ENCODE measurements around the gene DBR1. TPM values are rescaled to one million over a fixed set of nuclear protein-coding genes. Genes with fewer than 3 reads are reported as not detected.

DBR1 gene
- total RNA-seq, 1 experiment from 2014 or later, result 33.1 TPM

GRCh38 chr3:138197524-138197923 lies 22.8 kb upstream of the DBR1 start:
- no peak for DNase-seq (ENCODE audit: low spot score)
- ChIA-PET CTCF (no interaction called here), POLR2A (ENCODE audit: low non-redundant PET) (no interaction called here)
- TF ChIP-seq, protein P1, sequence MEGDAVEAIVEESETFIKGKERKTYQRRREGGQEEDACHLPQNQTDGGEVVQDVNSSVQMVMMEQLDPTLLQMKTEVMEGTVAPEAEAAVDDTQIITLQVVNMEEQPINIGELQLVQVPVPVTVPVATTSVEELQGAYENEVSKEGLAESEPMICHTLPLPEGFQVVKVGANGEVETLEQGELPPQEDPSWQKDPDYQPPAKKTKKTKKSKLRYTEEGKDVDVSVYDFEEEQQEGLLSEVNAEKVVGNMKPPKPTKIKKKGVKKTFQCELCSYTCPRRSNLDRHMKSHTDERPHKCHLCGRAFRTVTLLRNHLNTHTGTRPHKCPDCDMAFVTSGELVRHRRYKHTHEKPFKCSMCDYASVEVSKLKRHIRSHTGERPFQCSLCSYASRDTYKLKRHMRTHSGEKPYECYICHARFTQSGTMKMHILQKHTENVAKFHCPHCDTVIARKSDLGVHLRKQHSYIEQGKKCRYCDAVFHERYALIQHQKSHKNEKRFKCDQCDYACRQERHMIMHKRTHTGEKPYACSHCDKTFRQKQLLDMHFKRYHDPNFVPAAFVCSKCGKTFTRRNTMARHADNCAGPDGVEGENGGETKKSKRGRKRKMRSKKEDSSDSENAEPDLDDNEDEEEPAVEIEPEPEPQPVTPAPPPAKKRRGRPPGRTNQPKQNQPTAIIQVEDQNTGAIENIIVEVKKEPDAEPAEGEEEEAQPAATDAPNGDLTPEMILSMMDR (conservative IDR thresholded peaks at IDR 0.05; ENCODE audit: low read depth, low read length), result no peak
- TF ChIP-seq EZH2 (IDR thresholded peaks at IDR 0.05; ENCODE audit: borderline replicate concordance, low read depth, low read length, poor library complexity, severe bottlenecking), result no peak
- no peaks in the 10 kb centered on the region for H3K27me3 ChIP-seq (replicated peaks; ENCODE audit: insufficient read depth, low read depth, low read length, poor library complexity)
- H3K4me3 ChIP-seq (ENCODE audit: low read depth, low read length, poor library complexity, severe bottlenecking), result no peak overlapping the region
- BruUV-seq (replicated peaks), result no TSS peak
- H3K27ac ChIP-seq (ENCODE audit: low read depth, low read length, poor library complexity, severe bottlenecking), result no peak overlapping the region
- no peaks in the 10 kb centered on the region for H3K4me1 ChIP-seq (ENCODE audit: insufficient read depth, low read length, poor library complexity, severe bottlenecking)
- intact Hi-C loops (cut with micrococcal nuclease; ENCODE audit: unreplicated experiment), result no loop called here
- no peaks in the 10 kb centered on the region for H3K9me3 ChIP-seq (ENCODE audit: low read depth, low read length, poor library complexity, severe bottlenecking)
- H3K36me3 ChIP-seq (ENCODE audit: insufficient read depth, low read length, poor library complexity, severe bottlenecking), result no peaks in the 10 kb centered on the region

DNA sequence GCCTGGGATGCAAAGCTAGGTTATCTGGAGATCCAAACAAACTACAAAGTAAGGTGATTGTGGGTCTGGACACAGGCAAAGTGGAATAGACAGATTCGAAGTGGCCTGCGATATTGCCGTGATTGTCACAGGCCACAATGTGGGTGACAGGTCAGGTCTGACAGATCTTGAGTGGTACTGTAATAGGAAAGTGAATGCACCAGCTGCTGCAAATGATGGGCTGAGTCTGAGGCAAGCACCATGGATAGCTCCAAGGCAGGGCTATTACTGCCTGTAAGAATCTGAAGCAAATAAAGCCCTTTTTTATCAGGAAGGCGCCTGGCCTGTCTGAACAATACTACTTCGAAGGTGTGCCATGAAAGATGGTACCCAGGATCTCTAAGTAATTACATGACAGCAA lies 22.3 kb upstream of the DBR1 start:
- CTCF ChIA-PET, result no interaction called here
- H3K27ac ChIP-seq (ENCODE audit: low read depth, low read length, poor library complexity, severe bottlenecking), result no peak overlapping the region
- H3K27me3 ChIP-seq (replicated peaks; ENCODE audit: insufficient read depth, low read depth, low read length, poor library complexity), result no peaks in the 10 kb centered on the region
- no peak overlapping the region for H3K4me3 ChIP-seq (ENCODE audit: low read depth, low read length, poor library complexity, severe bottlenecking)
- BruUV-seq (replicated peaks), result no TSS peak
- POLR2A ChIA-PET (ENCODE audit: low non-redundant PET), result no interaction called here
- H3K9me3 ChIP-seq (ENCODE audit: low read depth, low read length, poor library complexity, severe bottlenecking), result no peaks in the 10 kb centered on the region
- no peak for DNase-seq (ENCODE audit: low spot score)
- TF ChIP-seq, protein P1 (conservative IDR thresholded peaks at IDR 0.05; ENCODE audit: low read depth, low read length), result no peak
- TF ChIP-seq EZH2 (IDR thresholded peaks at IDR 0.05; ENCODE audit: borderline replicate concordance, low read depth, low read length, poor library complexity, severe bottlenecking), result no peak
- H3K36me3 ChIP-seq (ENCODE audit: insufficient read depth, low read length, poor library complexity, severe bottlenecking), result no peaks in the 10 kb centered on the region
- intact Hi-C loops (cut with micrococcal nuclease; ENCODE audit: unreplicated experiment), result no loop called here
- H3K4me1 ChIP-seq (ENCODE audit: insufficient read depth, low read length, poor library complexity, severe bottlenecking), result no peaks in the 10 kb centered on the region

DNA sequence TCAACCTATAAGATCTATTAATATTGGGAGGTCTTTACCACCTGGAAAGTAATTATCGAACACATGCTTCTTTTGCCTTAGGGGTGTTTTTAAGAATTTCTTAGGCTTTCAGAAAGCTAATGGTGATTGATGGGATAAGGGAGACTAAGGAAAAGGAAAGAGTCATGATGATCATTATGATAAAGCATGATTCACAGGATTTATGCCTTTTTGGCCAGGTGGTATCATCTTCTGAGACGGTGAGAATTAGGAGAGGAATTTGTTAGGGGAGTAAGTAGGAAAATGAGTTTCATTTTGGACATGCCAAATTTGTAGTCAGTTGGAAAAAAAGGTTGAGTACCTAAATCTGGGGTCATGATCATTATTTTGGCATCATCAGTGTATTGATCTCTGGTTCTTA lies 21.3 kb upstream of the DBR1 start:
- no peak for TF ChIP-seq EZH2 (IDR thresholded peaks at IDR 0.05; ENCODE audit: borderline replicate concordance, low read depth, low read length, poor library complexity, severe bottlenecking)
- TF ChIP-seq, protein P1 (conservative IDR thresholded peaks at IDR 0.05; ENCODE audit: low read depth, low read length), result no peak
- BruUV-seq (replicated peaks), result no TSS peak
- no peak overlapping the region for H3K27ac ChIP-seq (ENCODE audit: low read depth, low read length, poor library complexity, severe bottlenecking)
- H3K4me3 ChIP-seq (ENCODE audit: low read depth, low read length, poor library complexity, severe bottlenecking), result no peak overlapping the region
- no peaks in the 10 kb centered on the region for H3K9me3 ChIP-seq (ENCODE audit: low read depth, low read length, poor library complexity, severe bottlenecking)
- no peaks in the 10 kb centered on the region for H3K27me3 ChIP-seq (replicated peaks; ENCODE audit: insufficient read depth, low read depth, low read length, poor library complexity)
- POLR2A ChIA-PET (ENCODE audit: low non-redundant PET), result no interaction called here
- DNase-seq (ENCODE audit: low spot score), result no peak
- intact Hi-C loops (cut with micrococcal nuclease; ENCODE audit: unreplicated experiment), result no loop called here
- CTCF ChIA-PET, result interaction anchor here (0.6 kb wide), 1 partner anchor 720 kb away, joined by 4 read pairs; no protein-coding TSS in a partner anchor
- H3K4me1 ChIP-seq (ENCODE audit: insufficient read depth, low read length, poor library complexity, severe bottlenecking), result no peaks in the 10 kb centered on the region
- no peaks in the 10 kb centered on the region for H3K36me3 ChIP-seq (ENCODE audit: insufficient read depth, low read length, poor library complexity, severe bottlenecking)
